Bronchial epithelial cell (primary cell): ENCODE data around the gene HDX. TPM values are rescaled to one million over a fixed set of nuclear protein-coding genes. Genes with fewer than 3 reads are reported as not detected.
"Not testable (repeated sequence)": the region's sequence is repeated elsewhere in the genome, so short reads cannot be mapped to it uniquely, and the experiment has no call there.

Experiments used
- DNase-seq: peaks from one replicate; pipeline ENCODE4 v3.0.0-alpha.2; 2010; ENCODE audit warnings: low read depth
- FAIRE-seq: peaks from 2 replicates; lab custom pipeline; 2011; peaks lifted over from hg19 to GRCh38; lab: Jason Lieb, UNC
- H3K27me3 ChIP-seq: 2 replicates; pipeline ENCODE4 v1.5.1; 2011; ENCODE audit warnings: low read length; ENCODE audit not compliant: control insufficient read depth, insufficient read depth
- H3K36me3 ChIP-seq: 2 replicates; pipeline ENCODE4 v1.5.1; 2011; ENCODE audit warnings: low read length; ENCODE audit not compliant: control insufficient read depth, insufficient read depth
- H3K4me3 ChIP-seq: 2 replicates; pipeline ENCODE4 v1.5.1; 2011; ENCODE audit warnings: mild to moderate bottlenecking, low read depth, low read length, control low read depth
- CTCF ChIP-seq: IDR thresholded peaks from 2 replicates; pipeline ENCODE4 v1.5.1; 2011; ENCODE audit warnings: mild to moderate bottlenecking, moderate library complexity, low read length, control low read depth, inconsistent platforms; ENCODE audit not compliant: insufficient read depth, severe bottlenecking
- total RNA-seq: library from RNA; depleted of rRNA; stranded (reverse); fragments of >200 nt; gene quantifications from 2 replicates; pipeline ENCODE4 v1.2.1, GENCODE V29; 2014

The HDX gene
- total RNA-seq = 1.6 and 1.7 TPM in 2 replicates

- peak within 1 kb of the TSS; percentile 62 for H3K4me3 ChIP-seq
- H3K27me3 ChIP-seq = no peaks in the 10 kb centered on the region
- no peaks in the 10 kb centered on the region for H3K36me3 ChIP-seq
- TF ChIP-seq CTCF = no peak
- FAIRE-seq (no peak), DNase-seq (peak; percentile 68)
These were observed at the start of gene HDX for GRCh38 chrX:84501798-84502628. Gene HDX (minus strand): TSS chrX:84502453. CDS start chrX:84475397, 27,056 bp downstream.

- H3K4me3 ChIP-seq, FAIRE-seq: not testable (repeated sequence)
These were observed 39.1 kb upstream of the HDX start for GRCh38 chrX:84541315-84541714.

GRCh38 chrX:84537627-84538026, 35.4 kb upstream of the HDX start:
- not testable (repeated sequence) for H3K36me3 ChIP-seq, FAIRE-seq, H3K27me3 ChIP-seq, H3K4me3 ChIP-seq, DNase-seq

More at GRCh38 chrX:84541315-84541714, 39.1 kb upstream of the HDX start:
- not testable (repeated sequence) for DNase-seq, H3K36me3 ChIP-seq, H3K27me3 ChIP-seq

GRCh38 chrX:84488426-84488825, 13.8 kb downstream of the HDX start:
- no peak for DNase-seq
- no peaks in the 10 kb centered on the region for H3K27me3 ChIP-seq
- FAIRE-seq = no peak
- H3K36me3 ChIP-seq = no peaks in the 10 kb centered on the region
- H3K4me3 ChIP-seq = no peak overlapping the region
- TF ChIP-seq CTCF = no peak

- no peak overlapping the region for H3K4me3 ChIP-seq
- no peak for DNase-seq
- H3K36me3 ChIP-seq = no peaks in the 10 kb centered on the region
- FAIRE-seq = no peak
- H3K27me3 ChIP-seq = no peaks in the 10 kb centered on the region
- no peak for TF ChIP-seq CTCF
These were observed 14.6 kb downstream of the HDX start for GRCh38 chrX:84487365-84488353.

- Histone ChIP-seq H3K27me3 (no peaks in the 10 kb centered on the region), H3K4me3 (no peak overlapping the region), H3K36me3 (no peaks in the 10 kb centered on the region)
- TF ChIP-seq CTCF = no peak
- DNase-seq = no peak
- FAIRE-seq = no peak
These were observed 23.2 kb downstream of the HDX start for GRCh38 chrX:84479086-84479485.
